Upper lobe of left lung (tissue), 4 donors: Measurements from ENCODE around the gene FLAD1.

ENCODE experiments used
- EP300 ChIP-seq, 4 donors: sonication (generic); formaldehyde crosslinking; IDR thresholded peaks; one replicate each; pipeline ENCODE4 v1.5.1; 2017; ENCODE audit warnings: antibody characterized with exemption in 4 of 4, control low read depth in 2 of 4
- POLR2A ChIP-seq, 4 donors: fragments of 450-650 bp; IDR thresholded peaks; one replicate each; pipeline ENCODE4 v1.5.1; 2016 to 2017; ENCODE audit warnings: antibody characterized with exemption in 4 of 4, mild to moderate bottlenecking in 2 of 4
- POLR2AphosphoS5 ChIP-seq, 2 donors: sonication (generic); formaldehyde crosslinking; IDR thresholded peaks; one replicate each; pipeline ENCODE4 v1.5.1; 2017; ENCODE audit warnings: antibody characterized with exemption in 2 of 2
- TF ChIP-seq, protein P1 (sequence below), 6 experiments: fragments of 450-650 bp in 4 of 6; fragments of 200-600 bp in 2 of 6; sonication (generic) in 2 of 6; IDR thresholded peaks; one replicate each; pipeline ENCODE4 v1.5.1; 2016 to 2019; ENCODE audit warnings: antibody characterized with exemption in 6 of 6

GRCh38 chr1:155030243-155030795 lies 47.2 kb downstream of the FLAD1 start:
- TF ChIP-seq, protein P1, sequence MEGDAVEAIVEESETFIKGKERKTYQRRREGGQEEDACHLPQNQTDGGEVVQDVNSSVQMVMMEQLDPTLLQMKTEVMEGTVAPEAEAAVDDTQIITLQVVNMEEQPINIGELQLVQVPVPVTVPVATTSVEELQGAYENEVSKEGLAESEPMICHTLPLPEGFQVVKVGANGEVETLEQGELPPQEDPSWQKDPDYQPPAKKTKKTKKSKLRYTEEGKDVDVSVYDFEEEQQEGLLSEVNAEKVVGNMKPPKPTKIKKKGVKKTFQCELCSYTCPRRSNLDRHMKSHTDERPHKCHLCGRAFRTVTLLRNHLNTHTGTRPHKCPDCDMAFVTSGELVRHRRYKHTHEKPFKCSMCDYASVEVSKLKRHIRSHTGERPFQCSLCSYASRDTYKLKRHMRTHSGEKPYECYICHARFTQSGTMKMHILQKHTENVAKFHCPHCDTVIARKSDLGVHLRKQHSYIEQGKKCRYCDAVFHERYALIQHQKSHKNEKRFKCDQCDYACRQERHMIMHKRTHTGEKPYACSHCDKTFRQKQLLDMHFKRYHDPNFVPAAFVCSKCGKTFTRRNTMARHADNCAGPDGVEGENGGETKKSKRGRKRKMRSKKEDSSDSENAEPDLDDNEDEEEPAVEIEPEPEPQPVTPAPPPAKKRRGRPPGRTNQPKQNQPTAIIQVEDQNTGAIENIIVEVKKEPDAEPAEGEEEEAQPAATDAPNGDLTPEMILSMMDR (IDR thresholded peaks at IDR 0.05), result no peak
- TF ChIP-seq POLR2A (IDR thresholded peaks at IDR 0.05), result no peak
- no peak for TF ChIP-seq POLR2AphosphoS5 (IDR thresholded peaks at IDR 0.05)
- no peak for TF ChIP-seq EP300 (IDR thresholded peaks at IDR 0.05)
